GM19467 (cell line): ENCODE measurements around the gene OPCML.

Source experiments
- ATAC-seq: cut with Tn5 transposase; IDR thresholded peaks from one replicate; pipeline ENCODE4 v1.9.1; 2021; ENCODE audit warnings: mild to moderate bottlenecking, moderate library complexity; ENCODE audit not compliant: unreplicated experiment

The OPCML gene

DNA sequence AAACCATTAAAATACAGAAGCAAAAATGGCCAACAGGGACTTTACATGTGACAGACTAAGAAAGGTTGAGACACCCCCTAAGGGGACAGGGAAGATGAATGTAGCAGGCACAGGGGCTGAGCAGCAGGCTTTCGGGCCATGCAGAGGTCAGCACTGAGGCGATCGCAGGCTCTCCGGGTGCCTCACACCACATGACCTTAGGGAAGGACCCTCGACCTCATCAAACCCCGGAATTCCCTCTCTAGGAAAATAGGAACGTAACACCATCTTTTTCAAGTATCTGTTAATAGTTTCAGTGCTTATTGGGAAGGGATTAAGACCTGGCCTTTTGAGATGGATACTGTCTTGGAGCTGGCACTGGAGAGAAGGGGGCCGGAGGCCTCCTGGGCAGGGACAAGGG lies 27.4 kb downstream of the OPCML start:
- ATAC-seq, result no peak

DNA sequence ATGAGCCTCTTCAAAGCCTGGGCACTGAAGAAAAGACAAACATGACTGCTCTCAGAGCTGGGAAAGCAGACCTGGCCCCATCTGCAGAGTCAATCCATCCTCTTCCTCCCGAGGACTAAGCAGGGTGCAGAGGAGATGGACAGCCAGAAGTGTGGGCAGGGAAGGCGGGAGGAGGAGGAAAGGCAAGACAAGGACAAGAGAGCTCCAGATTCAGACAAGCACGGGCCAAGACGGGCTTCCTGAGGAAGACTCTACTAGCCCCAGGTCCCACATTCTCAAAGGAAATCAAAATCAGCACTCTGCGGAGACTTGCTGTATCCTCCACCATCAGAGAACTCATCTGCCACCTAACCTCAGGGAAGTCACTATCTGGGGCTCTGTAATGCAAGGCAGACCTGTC lies 28.5 kb downstream of the OPCML start:
- no peak for ATAC-seq

- no peak for ATAC-seq
These were observed 29.1 kb downstream of the OPCML start for GRCh38 chr11:133503236-133503635.

DNA sequence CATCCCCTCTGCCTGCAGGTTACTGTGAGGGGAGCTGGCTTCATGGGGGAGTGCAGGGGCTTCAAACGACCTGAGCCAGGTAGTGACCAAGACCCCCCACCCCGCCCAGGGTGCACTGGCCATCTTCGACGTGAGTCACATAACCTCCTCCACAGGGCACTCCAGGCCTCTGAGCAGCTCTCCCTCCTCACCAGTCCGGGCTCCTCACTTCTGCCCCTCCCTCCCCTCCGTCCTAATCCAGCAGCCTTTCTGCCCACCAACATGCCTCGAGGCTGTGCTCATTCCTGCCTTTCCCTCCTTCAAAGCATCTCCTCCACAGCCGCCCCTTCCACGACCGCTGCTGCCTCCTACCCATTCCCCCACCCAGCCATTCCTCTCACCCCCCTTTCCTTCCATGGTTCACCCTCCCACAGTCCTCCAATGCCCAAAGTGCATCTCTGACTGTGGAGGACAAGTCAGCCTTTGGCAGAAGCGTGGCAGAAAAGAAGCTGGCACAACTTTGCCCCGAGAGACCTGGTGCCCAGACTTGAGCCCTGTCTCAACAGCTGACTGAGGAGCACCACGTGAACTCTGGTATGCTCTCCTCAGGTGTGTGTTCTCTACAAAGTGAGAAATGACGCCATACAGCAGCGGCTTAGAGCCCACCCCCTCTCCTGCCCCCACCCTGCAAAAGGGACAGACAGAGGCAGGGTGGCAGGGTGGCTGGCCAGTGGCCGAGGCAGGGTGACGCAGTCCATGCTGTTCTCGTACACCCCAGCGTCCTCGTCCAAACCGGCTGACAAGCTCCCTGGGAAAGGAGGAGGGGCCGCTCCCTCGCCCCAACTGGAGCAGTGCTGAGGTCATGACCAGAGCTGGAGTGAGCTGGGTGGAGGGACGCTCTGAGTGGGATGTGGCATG lies 30.4 kb downstream of the OPCML start:
- ATAC-seq, result no peak

GRCh38 chr11:133500936-133501335 lies 31.4 kb downstream of the OPCML start:
- no peak for ATAC-seq

- ATAC-seq, result no peak
These were observed 31.9 kb downstream of the OPCML start for GRCh38 chr11:133500435-133500834.

GRCh38 chr11:133498969-133499368 lies 33.3 kb downstream of the OPCML start:
- ATAC-seq, result no peak

DNA sequence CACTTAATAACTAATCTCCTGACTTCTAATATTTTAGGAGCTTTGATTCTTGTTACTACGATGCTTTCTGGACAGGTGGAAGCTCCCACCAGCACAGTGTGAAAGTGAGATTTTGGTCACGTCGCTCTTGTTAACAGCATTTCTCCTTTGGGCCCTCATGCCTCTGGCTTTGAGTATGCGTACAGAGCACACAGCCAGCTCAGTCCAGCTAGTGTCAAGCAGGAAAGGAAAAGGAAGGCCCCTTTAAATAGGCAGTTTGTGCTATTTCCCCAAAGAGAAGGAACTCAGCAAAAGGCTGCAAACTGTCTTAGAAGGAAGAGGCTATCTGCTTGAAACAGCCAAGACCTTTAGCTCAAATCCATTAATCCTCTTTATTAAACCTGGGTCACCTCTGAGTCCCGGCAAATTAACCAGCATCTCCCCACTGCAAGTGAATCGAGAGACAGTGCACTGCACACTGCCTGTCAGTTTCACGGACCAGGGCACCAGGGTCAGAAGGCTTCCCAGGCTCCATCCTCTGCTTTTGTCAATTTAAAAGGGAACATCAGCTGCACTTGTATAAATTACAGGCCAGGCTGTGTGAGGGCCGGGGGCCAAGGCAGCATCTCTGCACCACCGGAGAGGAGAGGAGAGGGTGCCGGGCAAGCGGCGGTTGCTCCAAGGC lies 34.7 kb downstream of the OPCML start:
- ATAC-seq, result no peak

DNA sequence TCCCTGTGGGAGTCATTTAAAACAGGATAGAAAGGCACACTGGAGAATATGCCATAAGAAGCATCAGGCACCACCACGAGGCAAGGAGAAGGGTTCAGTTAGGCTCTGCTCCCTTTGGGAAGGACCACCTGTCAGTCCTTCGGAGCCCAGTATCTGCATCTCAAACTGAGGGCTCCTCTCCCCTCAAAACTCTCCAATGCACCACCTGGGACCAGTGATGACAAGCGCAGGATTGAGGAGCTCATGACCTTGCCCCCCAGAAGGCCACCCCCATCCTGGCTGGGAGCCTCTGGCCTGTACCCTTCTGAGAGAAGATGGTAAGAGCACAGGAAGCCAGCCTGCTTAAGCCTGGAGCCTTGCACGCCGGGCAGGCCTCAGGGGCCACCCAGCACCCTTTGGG lies 39.4 kb downstream of the OPCML start:
- no peak for ATAC-seq

- ATAC-seq, result no peak
These were observed 40.5 kb downstream of the OPCML start for GRCh38 chr11:133491680-133492383.

DNA sequence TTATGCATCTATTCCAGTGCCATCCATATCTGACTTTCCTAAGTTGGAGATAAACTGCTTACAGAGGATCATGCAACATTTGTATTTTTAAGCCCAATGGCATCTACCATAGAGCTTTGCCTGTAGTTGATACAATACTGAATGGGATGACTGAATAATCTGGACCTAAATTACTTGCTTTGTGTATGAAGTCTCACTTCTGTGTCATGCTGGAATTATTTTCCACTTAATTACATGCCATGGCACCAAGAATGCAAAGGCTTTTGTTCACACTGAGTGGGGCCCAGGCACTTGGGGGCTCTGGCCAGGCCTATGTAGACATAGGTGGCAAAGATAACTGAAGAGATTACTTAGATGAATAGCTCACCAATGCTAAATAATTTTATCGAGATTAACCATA lies 51.6 kb downstream of the OPCML start:
- ATAC-seq, result no peak

DNA sequence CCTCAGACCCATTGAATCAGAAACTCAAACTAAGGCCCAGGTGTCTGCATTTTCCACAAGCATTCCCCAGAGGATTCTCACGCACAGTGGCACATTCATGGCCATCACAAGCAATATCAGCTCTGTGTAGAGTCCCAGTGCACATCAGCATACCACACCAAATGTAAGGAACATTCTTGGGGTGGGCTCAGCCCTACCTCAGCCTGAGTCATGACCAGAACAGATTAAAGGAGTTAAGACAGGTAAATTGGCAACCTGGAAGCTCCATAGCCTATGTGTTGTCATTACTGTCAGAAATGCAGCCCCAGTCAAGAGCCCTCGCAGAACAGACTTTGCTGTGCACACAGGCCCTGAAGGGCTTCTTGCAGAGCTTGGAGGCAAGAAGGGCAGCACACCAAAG lies 53.1 kb downstream of the OPCML start:
- no peak for ATAC-seq

- no peak for ATAC-seq
These were observed 55.1 kb downstream of the OPCML start for GRCh38 chr11:133477251-133477625.

DNA sequence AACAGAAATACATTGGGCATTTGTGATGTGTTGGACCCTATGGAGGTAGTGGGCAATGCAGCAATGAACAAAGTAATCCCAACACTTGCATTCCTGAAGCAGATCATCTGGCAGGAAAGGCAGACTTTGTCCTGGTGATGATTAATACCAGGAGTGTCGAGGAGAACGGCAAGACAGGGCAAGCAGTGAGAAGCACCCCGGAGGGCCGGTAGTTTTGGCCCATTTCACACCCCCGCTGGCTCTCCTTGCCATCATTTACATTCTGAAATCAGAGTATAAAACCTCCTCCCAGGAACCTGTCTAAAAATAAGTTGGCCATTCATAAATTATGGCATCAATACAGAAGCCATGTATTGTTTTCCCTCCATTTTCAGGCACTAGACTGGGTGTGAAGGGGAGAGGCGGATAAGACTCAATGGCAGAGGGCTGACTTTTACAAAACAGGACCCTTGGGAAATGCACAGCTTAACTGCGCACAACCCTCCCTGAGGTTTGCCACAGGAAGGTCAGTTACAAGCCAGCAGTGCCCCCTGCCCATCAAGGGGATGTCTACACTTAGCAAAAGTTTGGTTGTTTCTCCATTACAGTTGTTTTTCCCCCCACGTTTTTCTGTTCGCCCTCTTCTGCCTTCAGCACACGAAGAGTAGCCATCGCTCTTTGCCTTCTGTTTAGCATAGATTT lies 55.6 kb downstream of the OPCML start:
- ATAC-seq, result no peak

DNA sequence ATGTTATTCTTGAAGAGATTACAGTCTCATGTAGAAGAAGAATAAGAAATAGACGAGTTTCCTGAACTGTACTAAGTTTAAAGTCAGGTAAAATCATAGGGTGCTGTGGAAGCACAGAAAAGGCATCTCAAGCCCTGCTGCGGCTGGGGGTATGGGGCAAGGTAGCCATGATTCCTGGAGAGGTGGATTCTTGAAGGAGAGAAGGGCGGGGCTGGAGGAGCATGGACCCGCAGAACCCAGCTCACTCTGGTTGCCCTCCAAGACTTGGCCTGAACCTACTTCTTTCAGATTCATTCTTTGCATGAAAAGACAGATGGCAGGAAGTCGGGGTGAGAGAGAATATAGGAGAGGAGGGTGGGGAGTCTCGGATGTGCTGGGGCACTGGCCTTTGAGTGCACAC lies 57.8 kb downstream of the OPCML start:
- ATAC-seq, result no peak

GRCh38 chr11:133467686-133468085 lies 64.6 kb downstream of the OPCML start:
- ATAC-seq, result no peak

- no peak for ATAC-seq
These were observed 89.0 kb downstream of the OPCML start for GRCh38 chr11:133443206-133443747.

DNA sequence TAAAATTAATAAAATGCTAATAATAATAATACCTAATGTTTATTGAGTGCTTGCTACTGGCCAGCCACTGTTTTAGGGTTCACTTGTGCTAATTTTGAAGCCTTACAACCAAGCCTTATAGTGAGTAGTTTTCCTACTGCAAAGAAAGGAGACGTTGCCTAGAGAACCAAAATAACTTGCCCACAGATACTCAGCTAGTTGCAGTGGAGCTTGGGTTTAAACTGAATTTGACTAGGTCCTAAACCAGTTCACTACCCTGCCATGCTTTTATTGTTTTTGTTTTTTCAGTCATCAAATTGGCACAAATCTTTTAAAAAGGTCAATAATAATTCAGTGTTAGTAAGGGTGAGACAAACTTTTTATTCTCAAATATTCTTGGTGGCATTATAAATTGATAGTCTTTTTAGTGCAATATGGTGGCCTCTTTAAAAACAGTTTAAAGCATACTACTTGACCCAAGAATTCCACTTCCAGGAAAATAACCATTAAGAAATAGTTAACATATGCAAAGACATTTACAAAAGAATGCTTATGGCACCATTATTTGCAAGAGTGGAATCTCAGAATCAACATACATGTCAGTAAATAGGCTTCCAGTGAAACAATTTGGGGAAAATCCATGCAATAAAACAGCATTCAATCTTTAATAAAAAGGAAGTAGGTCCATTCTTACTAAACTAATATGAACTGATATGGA lies 90.2 kb downstream of the OPCML start:
- no peak for ATAC-seq

GRCh38 chr11:133425992-133426391 lies 106.3 kb downstream of the OPCML start:
- ATAC-seq, result no peak

GRCh38 chr11:133425245-133425644 lies 107.1 kb downstream of the OPCML start:
- ATAC-seq, result no peak
